ENCODE data around the gene PRKG1.

Gene PRKG1

GRCh38 chr10:52078397-52078937, 1004.2 kb downstream of the PRKG1 start:
- no peak for TF ChIP-seq ZFX (IDR thresholded peaks at IDR 0.05; ENCODE audit: borderline replicate concordance)
- TF ChIP-seq CTCF (IDR thresholded peaks at IDR 0.05) = no peak
- no peak overlapping the region for H3K27ac ChIP-seq

GRCh38 chr10:52082307-52082706, 1008.0 kb downstream of the PRKG1 start:
- TF ChIP-seq ZFX (IDR thresholded peaks at IDR 0.05; ENCODE audit: borderline replicate concordance) (no peak), CTCF (IDR thresholded peaks at IDR 0.05) (no peak)
- H3K27ac ChIP-seq = no peak overlapping the region

DNA sequence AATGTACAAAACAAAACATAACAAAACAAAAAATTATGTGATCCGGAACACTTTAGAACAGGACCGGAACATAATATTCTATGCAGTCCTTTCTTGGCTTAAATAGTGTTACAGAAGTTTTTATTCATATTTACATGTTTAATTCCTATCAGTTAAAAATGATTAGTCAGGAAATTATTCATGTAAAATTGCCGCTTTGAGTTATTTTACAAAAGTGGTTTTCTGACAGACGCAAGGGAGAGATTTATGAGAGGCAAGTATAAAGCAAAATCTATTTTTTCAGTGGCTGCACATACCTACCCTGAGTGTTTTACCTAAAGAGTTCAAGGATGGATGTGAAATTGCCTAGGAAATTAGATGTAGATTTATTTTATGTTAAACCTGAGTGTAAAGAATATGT, 1009.1 kb downstream of the PRKG1 start:
- no peak overlapping the region for H3K27ac ChIP-seq

GRCh38 chr10:52092390-52092789, 1018.1 kb downstream of the PRKG1 start:
- H3K27ac ChIP-seq = no peak overlapping the region
- TF ChIP-seq ZFX (IDR thresholded peaks at IDR 0.05; ENCODE audit: borderline replicate concordance) (no peak), CTCF (IDR thresholded peaks at IDR 0.05) (no peak)

More for the DNA sequence above, 1009.1 kb downstream of the PRKG1 start:
- TF ChIP-seq ZFX (IDR thresholded peaks at IDR 0.05; ENCODE audit: borderline replicate concordance) (no peak), CTCF (IDR thresholded peaks at IDR 0.05) (no peak)

GRCh38 chr10:52098130-52098529, 1023.8 kb downstream of the PRKG1 start:
- H3K27ac ChIP-seq = no peak overlapping the region
- TF ChIP-seq ZFX (IDR thresholded peaks at IDR 0.05; ENCODE audit: borderline replicate concordance) (no peak), CTCF (IDR thresholded peaks at IDR 0.05) (no peak)

GRCh38 chr10:52099026-52099600, 1024.8 kb downstream of the PRKG1 start:
- H3K27ac ChIP-seq = no peak overlapping the region
- TF ChIP-seq ZFX (IDR thresholded peaks at IDR 0.05; ENCODE audit: borderline replicate concordance) = no peak

DNA sequence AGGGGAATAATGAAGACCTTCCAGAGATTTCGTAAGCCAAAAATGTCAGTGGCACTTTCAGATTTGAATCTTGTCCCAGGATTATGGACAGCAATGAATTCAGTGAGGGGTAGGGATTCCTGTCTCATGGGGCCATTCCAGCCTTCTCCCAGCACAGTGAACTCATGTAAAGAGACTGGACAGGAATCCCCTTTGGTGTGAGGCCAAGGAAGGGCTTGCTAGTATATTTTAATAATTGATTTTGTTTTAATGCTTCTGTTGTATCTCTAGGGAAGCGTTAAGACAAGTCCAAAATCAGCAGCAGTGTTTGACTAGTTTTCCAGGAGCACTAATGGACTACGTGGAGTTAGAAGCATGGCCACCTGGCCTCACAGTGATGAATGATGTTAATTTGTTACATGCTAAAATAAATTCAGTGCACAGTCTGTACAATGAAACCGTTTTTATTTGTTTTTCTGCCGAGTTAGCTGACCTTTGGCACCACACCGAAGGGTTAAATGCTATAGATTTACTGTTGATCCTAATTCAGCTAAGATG, 1025.8 kb downstream of the PRKG1 start:
- TF ChIP-seq CTCF (IDR thresholded peaks at IDR 0.05) (no peak), ZFX (IDR thresholded peaks at IDR 0.05; ENCODE audit: borderline replicate concordance) (no peak)
- no peak overlapping the region for H3K27ac ChIP-seq
